PC-3 (cell line): Measurements from ENCODE around the gene ATP6V0E1.

Source experiments
- EZH2phosphoT487 ChIP-seq: fragments of 300-600 bp; sonication (generic); IDR thresholded peaks from 2 replicates; pipeline ENCODE4 v1.6.1; 2018; ENCODE audit warnings: mild to moderate bottlenecking, antibody characterized with exemption, low read length, borderline replicate concordance
- TF ChIP-seq, protein P1 (sequence below): fragments of 300-600 bp; sonication (generic); conservative IDR thresholded peaks from 2 replicates; pipeline ENCODE4 v1.5.1; 2017; ENCODE audit warnings: antibody characterized with exemption, low read depth, mild to moderate bottlenecking, low read length

DNA sequence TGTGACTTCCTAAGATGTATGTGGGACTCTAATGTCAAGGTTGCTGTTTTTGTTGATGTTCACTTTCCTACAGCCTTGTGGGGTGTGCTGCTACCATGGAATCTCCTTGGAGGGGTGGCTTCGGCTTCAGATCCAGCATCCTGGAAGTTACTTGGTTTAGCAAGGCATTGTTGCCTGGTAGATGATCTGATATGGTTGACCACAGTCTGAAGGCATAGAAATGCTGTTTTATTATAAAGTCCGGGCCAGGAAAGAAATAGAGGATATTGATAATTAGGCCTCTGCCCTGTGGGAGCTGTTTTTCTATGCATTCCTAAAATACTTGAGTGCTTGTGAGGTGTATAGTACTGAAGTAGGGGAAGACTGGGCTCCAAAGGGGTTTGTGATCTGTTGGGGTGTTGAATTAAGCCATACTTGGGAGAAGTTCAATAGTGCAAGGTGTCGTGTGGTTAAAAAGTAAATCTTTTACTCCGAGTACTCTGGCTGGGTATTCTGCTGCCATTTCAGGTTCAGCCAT lies 45.3 kb downstream of the ATP6V0E1 start:
- TF ChIP-seq, protein P1, sequence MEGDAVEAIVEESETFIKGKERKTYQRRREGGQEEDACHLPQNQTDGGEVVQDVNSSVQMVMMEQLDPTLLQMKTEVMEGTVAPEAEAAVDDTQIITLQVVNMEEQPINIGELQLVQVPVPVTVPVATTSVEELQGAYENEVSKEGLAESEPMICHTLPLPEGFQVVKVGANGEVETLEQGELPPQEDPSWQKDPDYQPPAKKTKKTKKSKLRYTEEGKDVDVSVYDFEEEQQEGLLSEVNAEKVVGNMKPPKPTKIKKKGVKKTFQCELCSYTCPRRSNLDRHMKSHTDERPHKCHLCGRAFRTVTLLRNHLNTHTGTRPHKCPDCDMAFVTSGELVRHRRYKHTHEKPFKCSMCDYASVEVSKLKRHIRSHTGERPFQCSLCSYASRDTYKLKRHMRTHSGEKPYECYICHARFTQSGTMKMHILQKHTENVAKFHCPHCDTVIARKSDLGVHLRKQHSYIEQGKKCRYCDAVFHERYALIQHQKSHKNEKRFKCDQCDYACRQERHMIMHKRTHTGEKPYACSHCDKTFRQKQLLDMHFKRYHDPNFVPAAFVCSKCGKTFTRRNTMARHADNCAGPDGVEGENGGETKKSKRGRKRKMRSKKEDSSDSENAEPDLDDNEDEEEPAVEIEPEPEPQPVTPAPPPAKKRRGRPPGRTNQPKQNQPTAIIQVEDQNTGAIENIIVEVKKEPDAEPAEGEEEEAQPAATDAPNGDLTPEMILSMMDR = no peak
- no peak for TF ChIP-seq EZH2phosphoT487
